Suprapubic skin (tissue), 4 donors: Measurements from ENCODE around the gene OVCH1. TPM values are rescaled to one million over a fixed set of nuclear protein-coding genes. Genes with fewer than 3 reads are reported as not detected.

Experiments
- DNase-seq, 2 donors: peaks; one replicate each; pipeline ENCODE4 v3.0.0-alpha.2; 2019; ENCODE audit warnings: low spot score in 2 of 2
- H3K27ac ChIP-seq: fragments of 200-600 bp; sonication (generic); one replicate; pipeline ENCODE4 v1.5.1; 2019
- H3K27me3 ChIP-seq: fragments of 200-600 bp; sonication (generic); one replicate; pipeline ENCODE4 v1.5.1; 2019
- H3K36me3 ChIP-seq: fragments of 200-600 bp; sonication (generic); one replicate; pipeline ENCODE4 v1.5.1; 2019
- H3K4me1 ChIP-seq: fragments of 200-600 bp; sonication (generic); one replicate; pipeline ENCODE4 v1.5.1; 2019
- H3K4me3 ChIP-seq: fragments of 200-600 bp; sonication (generic); one replicate; pipeline ENCODE4 v1.5.1; 2019; ENCODE audit warnings: mild to moderate bottlenecking
- H3K9me3 ChIP-seq: fragments of 200-600 bp; sonication (generic); one replicate; pipeline ENCODE4 v1.5.1; 2019
- EP300 ChIP-seq: sonication (generic); formaldehyde crosslinking; IDR thresholded peaks from one replicate; pipeline ENCODE4 v1.6.1; 2017; ENCODE audit warnings: antibody characterized with exemption
- POLR2A ChIP-seq, 2 donors: fragments of 450-650 bp; IDR thresholded peaks; one replicate each; pipeline ENCODE4 v1.6.1; 2017; ENCODE audit warnings: antibody characterized with exemption in 2 of 2, mild to moderate bottlenecking in 2 of 2, moderate library complexity in 2 of 2
- POLR2AphosphoS5 ChIP-seq, 3 donors: sonication (generic); formaldehyde crosslinking; IDR thresholded peaks; one replicate each; pipeline ENCODE4 v1.6.1; 2017; ENCODE audit warnings: antibody characterized with exemption in 3 of 3
- WGBS: methylation state at CpG from one replicate; pipeline ENCODE4 v1.1.5; 2018; 5-methylcytosine and 5-hydroxymethylcytosine counted together
- total RNA-seq, 4 donors: library from RNA; depleted of rRNA; stranded (reverse); fragments of >200 nt; gene quantifications; one replicate each; pipeline ENCODE4 v1.1.0, GENCODE V29; 2016
- TF ChIP-seq, protein P1 (sequence below), 2 donors: fragments of 200-600 bp in 1 of 2; fragments of 450-650 bp in 1 of 2; sonication (generic) in 1 of 2; IDR thresholded peaks; one replicate each; pipeline ENCODE4 v1.5.1; 2016 to 2019; ENCODE audit warnings: antibody characterized with exemption in 2 of 2, mild to moderate bottlenecking in 1 of 2, moderate library complexity in 1 of 2

OVCH1 gene
- total RNA-seq, 4 donors from 2014 or later: 0.13 TPM; not detected in 3

DNA sequence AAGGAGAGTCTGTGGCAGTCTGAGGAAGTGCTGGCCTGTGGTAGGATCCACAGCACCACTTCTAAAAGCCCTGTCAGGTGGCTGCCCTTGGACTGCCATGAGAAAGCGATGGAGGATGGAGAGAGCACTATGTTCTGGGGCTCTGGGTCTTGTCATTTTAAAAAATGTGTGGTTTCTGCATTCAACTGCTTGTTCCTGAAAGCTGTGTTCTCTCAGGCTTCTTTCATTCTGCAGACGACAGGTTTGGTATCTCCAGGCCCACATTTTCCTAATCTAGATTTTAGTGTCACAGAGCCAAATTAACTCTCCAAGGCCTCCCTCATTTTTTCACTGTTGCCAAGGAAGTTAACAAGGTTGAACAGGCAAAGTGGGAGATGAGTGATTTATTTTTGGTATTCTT lies 10.5 kb downstream of the OVCH1 start:
- no peak for DNase-seq
- Histone ChIP-seq H3K27me3 (no peaks in the 10 kb centered on the region), H3K4me1 (no peaks in the 10 kb centered on the region), H3K9me3 (no peaks in the 10 kb centered on the region), H3K36me3 (no peaks in the 10 kb centered on the region), H3K27ac (no peak overlapping the region), H3K4me3 (no peak overlapping the region)
- 53% methylated on average over 2 of the region's 2 CpGs for WGBS
- no peak for TF ChIP-seq POLR2AphosphoS5 (IDR thresholded peaks at IDR 0.05)
- TF ChIP-seq EP300: no peak
- no peak for TF ChIP-seq POLR2A (IDR thresholded peaks at IDR 0.05)
- TF ChIP-seq, protein P1, sequence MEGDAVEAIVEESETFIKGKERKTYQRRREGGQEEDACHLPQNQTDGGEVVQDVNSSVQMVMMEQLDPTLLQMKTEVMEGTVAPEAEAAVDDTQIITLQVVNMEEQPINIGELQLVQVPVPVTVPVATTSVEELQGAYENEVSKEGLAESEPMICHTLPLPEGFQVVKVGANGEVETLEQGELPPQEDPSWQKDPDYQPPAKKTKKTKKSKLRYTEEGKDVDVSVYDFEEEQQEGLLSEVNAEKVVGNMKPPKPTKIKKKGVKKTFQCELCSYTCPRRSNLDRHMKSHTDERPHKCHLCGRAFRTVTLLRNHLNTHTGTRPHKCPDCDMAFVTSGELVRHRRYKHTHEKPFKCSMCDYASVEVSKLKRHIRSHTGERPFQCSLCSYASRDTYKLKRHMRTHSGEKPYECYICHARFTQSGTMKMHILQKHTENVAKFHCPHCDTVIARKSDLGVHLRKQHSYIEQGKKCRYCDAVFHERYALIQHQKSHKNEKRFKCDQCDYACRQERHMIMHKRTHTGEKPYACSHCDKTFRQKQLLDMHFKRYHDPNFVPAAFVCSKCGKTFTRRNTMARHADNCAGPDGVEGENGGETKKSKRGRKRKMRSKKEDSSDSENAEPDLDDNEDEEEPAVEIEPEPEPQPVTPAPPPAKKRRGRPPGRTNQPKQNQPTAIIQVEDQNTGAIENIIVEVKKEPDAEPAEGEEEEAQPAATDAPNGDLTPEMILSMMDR (IDR thresholded peaks at IDR 0.05): no peak

- no peak for TF ChIP-seq EP300
- no peak for TF ChIP-seq POLR2A (IDR thresholded peaks at IDR 0.05)
- TF ChIP-seq POLR2AphosphoS5 (IDR thresholded peaks at IDR 0.05): no peak
- TF ChIP-seq, protein P1 (IDR thresholded peaks at IDR 0.05): no peak
- Histone ChIP-seq H3K27me3 (no peaks in the 10 kb centered on the region), H3K36me3 (no peaks in the 10 kb centered on the region), H3K4me1 (no peaks in the 10 kb centered on the region), H3K9me3 (no peaks in the 10 kb centered on the region), H3K4me3 (no peak overlapping the region), H3K27ac (no peak overlapping the region)
- no peak for DNase-seq
- 77% methylated on average over 4 of the region's 4 CpGs for WGBS
Measured at GRCh38 chr12:29463198-29463597, 34.3 kb downstream of the OVCH1 start.

DNA sequence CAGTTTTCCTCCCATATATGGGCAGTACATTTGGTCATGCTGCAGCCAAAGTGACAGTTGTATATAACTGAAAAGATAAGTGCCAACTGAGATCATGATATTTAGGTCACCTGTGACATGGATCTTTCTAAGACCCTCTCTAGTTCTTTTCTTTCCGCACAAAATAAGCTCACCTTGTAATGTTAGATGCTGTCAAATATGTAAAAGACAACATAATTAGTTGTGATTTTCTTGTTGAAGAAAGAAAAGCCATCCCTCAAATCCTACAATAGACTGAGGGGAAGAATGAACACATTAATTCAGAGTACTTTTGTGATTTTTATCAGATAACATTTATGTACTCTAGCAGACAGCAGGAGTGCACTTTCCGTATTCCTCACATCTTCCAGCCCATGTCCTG lies 37.4 kb downstream of the OVCH1 start:
- H3K27me3 ChIP-seq: no peaks in the 10 kb centered on the region
- WGBS: 80% methylated on average over 2 of the region's 2 CpGs
- no peaks in the 10 kb centered on the region for H3K36me3 ChIP-seq
- H3K9me3 ChIP-seq: peaks cover 3% of the 10 kb centered on the region
- TF ChIP-seq, protein P1 (IDR thresholded peaks at IDR 0.05): no peak
- no peaks in the 10 kb centered on the region for H3K4me1 ChIP-seq
- DNase-seq: no peak
- no peak overlapping the region for H3K27ac ChIP-seq
- no peak overlapping the region for H3K4me3 ChIP-seq

GRCh38 chr12:29455087-29455486 lies 42.4 kb downstream of the OVCH1 start:
- Histone ChIP-seq H3K27me3 (no peaks in the 10 kb centered on the region), H3K27ac (no peak overlapping the region), H3K36me3 (no peaks in the 10 kb centered on the region), H3K9me3 (peaks cover 3% of the 10 kb centered on the region), H3K4me1 (no peaks in the 10 kb centered on the region), H3K4me3 (no peak overlapping the region)
- no peak for DNase-seq
- 48% methylated on average over 1 of the region's 1 CpG for WGBS
- TF ChIP-seq POLR2AphosphoS5 (IDR thresholded peaks at IDR 0.05): no peak

GRCh38 chr12:29451888-29452287 lies 45.6 kb downstream of the OVCH1 start:
- TF ChIP-seq EP300: no peak
- TF ChIP-seq POLR2AphosphoS5 (IDR thresholded peaks at IDR 0.05): no peak
- no peak for TF ChIP-seq POLR2A (IDR thresholded peaks at IDR 0.05)
- TF ChIP-seq, protein P1 (IDR thresholded peaks at IDR 0.05): no peak
- H3K36me3 ChIP-seq: no peaks in the 10 kb centered on the region
- H3K4me3 ChIP-seq: no peak overlapping the region
- H3K4me1 ChIP-seq: no peaks in the 10 kb centered on the region
- H3K27ac ChIP-seq: no peak overlapping the region
- no peaks in the 10 kb centered on the region for H3K27me3 ChIP-seq
- H3K9me3 ChIP-seq: no peaks in the 10 kb centered on the region
- no peak for DNase-seq
- 92% methylated on average over 2 of the region's 2 CpGs for whole genome bisulfite sequencing

DNA sequence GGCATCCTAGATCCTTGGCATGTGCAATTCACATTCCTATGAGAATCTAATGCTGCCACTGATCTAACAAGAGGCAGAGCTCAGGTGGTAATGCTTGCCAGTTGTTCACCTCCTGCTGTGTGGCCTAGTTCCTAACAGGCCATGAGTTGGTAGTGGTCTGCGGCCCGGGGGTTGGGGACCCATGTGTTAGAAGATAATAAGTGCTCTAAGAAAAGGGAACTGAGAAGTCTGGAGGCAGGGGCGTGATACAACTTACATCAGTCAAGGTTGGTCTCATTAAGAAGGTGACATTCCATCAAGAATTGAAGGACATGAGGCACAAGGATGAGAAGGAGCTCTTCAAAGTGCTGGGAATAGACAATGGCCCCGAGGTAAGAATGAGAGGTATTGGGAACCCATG lies 49.3 kb downstream of the OVCH1 start:
- DNase-seq: no peak
- no peak overlapping the region for H3K4me3 ChIP-seq
- TF ChIP-seq POLR2AphosphoS5 (IDR thresholded peaks at IDR 0.05) (no peak), POLR2A (IDR thresholded peaks at IDR 0.05) (no peak), EP300 (no peak)
- TF ChIP-seq, protein P1 (IDR thresholded peaks at IDR 0.05): no peak
- WGBS: 82% methylated on average over 4 of the region's 4 CpGs
- no peaks in the 10 kb centered on the region for H3K4me1 ChIP-seq
- H3K36me3 ChIP-seq: no peaks in the 10 kb centered on the region
- no peaks in the 10 kb centered on the region for H3K9me3 ChIP-seq
- no peaks in the 10 kb centered on the region for H3K27me3 ChIP-seq
- H3K27ac ChIP-seq: no peak overlapping the region
